ENCODE measurements around the gene GRK2. TPM values are rescaled to one million over a fixed set of nuclear protein-coding genes. Genes with fewer than 3 reads are reported as not detected.

GRK2 gene
- total RNA-seq, 1 donor from 2014 or later: 27.7 TPM

DNA sequence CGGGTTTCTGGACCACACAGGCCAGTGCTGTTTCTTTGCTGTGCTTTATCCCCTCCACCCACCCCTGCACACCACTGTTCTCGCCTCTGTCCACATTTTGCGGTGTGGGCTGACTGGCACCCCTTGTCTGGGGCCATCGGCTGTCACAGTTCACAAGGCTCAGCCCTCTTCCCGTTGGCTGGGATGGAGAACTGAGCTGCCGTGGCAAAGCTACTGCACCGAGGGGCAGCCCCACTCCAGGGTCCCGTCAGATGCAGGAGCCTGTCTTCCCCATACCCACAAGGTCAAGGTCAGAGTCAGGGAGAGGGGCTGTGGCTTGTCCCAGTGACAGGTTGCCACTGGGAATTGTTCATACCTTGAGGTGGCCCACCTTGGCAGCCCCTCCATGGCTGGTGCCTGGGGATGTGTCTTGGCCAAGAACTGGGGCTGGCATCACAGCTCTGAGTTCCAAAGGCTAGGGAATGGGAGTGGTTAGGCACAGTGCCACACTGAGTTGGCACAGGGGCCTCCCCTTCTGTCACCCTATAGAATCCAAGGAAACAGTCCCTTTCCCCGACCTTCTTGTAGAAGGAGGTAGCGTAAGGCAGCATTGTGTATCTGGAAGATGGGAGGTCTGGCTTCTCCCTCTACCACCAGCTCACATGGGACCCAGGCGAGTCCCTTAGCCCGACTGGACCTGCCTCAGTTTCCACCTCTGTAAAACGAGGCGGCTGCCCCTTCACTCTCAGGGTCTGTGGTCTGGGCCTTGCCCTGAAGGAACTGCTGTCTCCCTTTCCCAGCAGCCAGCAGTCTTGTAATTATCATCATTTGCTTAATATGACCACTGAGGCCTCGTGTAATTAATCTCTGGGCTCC lies 3.4 kb downstream of the GRK2 start:
- no peaks in the 10 kb centered on the region for H3K9me3 ChIP-seq (ENCODE audit: control insufficient read depth in 3 of 3, low read length in 3 of 3)
- H3K36me3 ChIP-seq (ENCODE audit: control insufficient read depth in 3 of 3, insufficient read depth in 3 of 3, low read length in 3 of 3): peaks cover 0 to 7% (median 2%) of the 10 kb centered on the region in 3 donors
- peak overlapping the region; percentile 45 to 71 (median 70) for H3K9ac ChIP-seq (ENCODE audit: low read depth in 1 of 3, low read length in 3 of 3)
- H3K27me3 ChIP-seq (ENCODE audit: control insufficient read depth in 3 of 3, insufficient read depth in 3 of 3, low read length in 3 of 3): no peaks in the 10 kb centered on the region
- H3K27ac ChIP-seq (ENCODE audit: low read depth, low read length): peak overlapping the region; percentile 52
- peak overlapping the region; percentile 16 to 54 (median 50) for H3K4me3 ChIP-seq (ENCODE audit: low read length in 3 of 3)
- H3K4me1 ChIP-seq (ENCODE audit: control insufficient read depth in 3 of 3, insufficient read depth in 3 of 3, low read length in 3 of 3): peaks cover 78 to 82% (median 81%) of the 10 kb centered on the region in 3 donors

DNA sequence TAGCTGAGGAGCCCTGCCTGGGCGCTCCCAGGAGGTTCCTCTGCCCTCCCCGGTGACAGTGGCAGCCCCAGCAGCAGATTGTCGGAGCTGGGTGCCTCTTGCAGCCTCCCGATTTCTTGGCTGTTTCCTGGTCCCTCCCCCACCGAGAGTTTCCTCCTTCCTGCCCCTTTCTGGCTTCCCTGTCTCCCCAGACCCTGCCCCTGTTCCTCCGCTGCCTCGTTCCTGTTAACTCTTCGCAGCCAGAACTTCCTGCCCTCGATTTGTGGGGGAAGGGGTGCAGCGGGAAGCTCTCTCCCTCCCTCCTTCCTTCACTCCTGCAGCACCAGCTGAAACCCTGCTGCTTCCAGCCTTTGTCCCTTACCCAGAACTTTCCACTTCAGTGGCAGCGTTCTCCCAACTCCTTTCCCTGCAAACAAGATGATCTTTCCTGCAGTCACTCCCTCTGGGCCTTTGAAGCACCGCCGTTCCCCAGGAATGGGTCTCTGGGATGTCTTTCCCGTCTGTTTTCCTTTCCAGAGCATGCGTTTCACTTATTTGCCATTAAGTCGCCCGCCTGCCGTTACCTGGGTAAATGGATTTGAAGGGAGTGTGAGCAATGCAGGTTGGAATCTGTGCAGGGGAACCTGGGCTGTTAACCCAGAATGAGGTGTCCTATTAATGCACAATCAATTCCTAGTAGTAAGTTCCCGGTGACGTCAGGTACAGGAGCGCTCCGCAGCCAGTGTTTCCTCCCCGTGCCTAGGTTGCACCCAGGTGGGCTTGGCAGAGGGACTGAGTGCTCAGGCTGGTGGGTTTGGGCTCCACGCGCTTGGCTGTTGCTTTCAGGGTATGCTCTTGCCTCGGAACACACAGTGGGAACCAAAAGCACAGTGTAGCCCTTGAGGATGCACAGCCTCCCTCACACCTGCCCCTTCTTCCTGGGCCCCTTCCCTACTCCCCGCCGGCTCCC lies 4.3 kb downstream of the GRK2 start:
- peaks cover 0 to 7% (median 2%) of the 10 kb centered on the region in 3 donors for H3K36me3 ChIP-seq (ENCODE audit: control insufficient read depth in 3 of 3, insufficient read depth in 3 of 3, low read length in 3 of 3)

GRCh38 chr11:67271205-67271540 lies 4.9 kb downstream of the GRK2 start:
- peaks cover 0 to 7% (median 2%) of the 10 kb centered on the region in 3 donors for H3K36me3 ChIP-seq (ENCODE audit: control insufficient read depth in 3 of 3, insufficient read depth in 3 of 3, low read length in 3 of 3)
- H3K27ac ChIP-seq (ENCODE audit: low read depth, low read length): peak overlapping the region; percentile 52
- peak overlapping the region; percentile 23 to 71 (median 40) for H3K9ac ChIP-seq (ENCODE audit: low read depth in 1 of 3, low read length in 3 of 3)
- no peaks in the 10 kb centered on the region for H3K9me3 ChIP-seq (ENCODE audit: control insufficient read depth in 3 of 3, low read length in 3 of 3)
- no peaks in the 10 kb centered on the region for H3K27me3 ChIP-seq (ENCODE audit: control insufficient read depth in 3 of 3, insufficient read depth in 3 of 3, low read length in 3 of 3)
- peak overlapping the region in 2 of 3 donors; percentile 38 to 50 for H3K4me3 ChIP-seq (ENCODE audit: low read length in 3 of 3)
- peaks cover 91 to 93% (median 92%) of the 10 kb centered on the region in 3 donors for H3K4me1 ChIP-seq (ENCODE audit: control insufficient read depth in 3 of 3, insufficient read depth in 3 of 3, low read length in 3 of 3)

More for the DNA sequence above, 4.3 kb downstream of the GRK2 start:
- Histone ChIP-seq H3K9me3 (ENCODE audit: control insufficient read depth in 3 of 3, low read length in 3 of 3) (no peaks in the 10 kb centered on the region), H3K4me1 (ENCODE audit: control insufficient read depth in 3 of 3, insufficient read depth in 3 of 3, low read length in 3 of 3) (peaks cover 87 to 90% (median 90%) of the 10 kb centered on the region in 3 donors), H3K27ac (ENCODE audit: low read depth, low read length) (peak overlapping the region; percentile 52), H3K27me3 (ENCODE audit: control insufficient read depth in 3 of 3, insufficient read depth in 3 of 3, low read length in 3 of 3) (no peaks in the 10 kb centered on the region), H3K4me3 (ENCODE audit: low read length in 3 of 3) (peak overlapping the region; percentile 38 to 54 (median 50)), H3K9ac (ENCODE audit: low read depth in 1 of 3, low read length in 3 of 3) (peak overlapping the region; percentile 45 to 71 (median 70))

GRCh38 chr11:67271541-67272284 lies 5.4 kb downstream of the GRK2 start:
- H3K4me1 ChIP-seq (ENCODE audit: control insufficient read depth in 3 of 3, insufficient read depth in 3 of 3, low read length in 3 of 3): peaks cover 96 to 99% (median 97%) of the 10 kb centered on the region in 3 donors
- H3K4me3 ChIP-seq (ENCODE audit: low read length in 3 of 3): peak overlapping the region in 1 of 3 donors; percentile 13
- H3K9me3 ChIP-seq (ENCODE audit: control insufficient read depth in 3 of 3, low read length in 3 of 3): no peaks in the 10 kb centered on the region
- peaks cover 0 to 7% (median 2%) of the 10 kb centered on the region in 3 donors for H3K36me3 ChIP-seq (ENCODE audit: control insufficient read depth in 3 of 3, insufficient read depth in 3 of 3, low read length in 3 of 3)
- no peaks in the 10 kb centered on the region for H3K27me3 ChIP-seq (ENCODE audit: control insufficient read depth in 3 of 3, insufficient read depth in 3 of 3, low read length in 3 of 3)
- H3K9ac ChIP-seq (ENCODE audit: low read depth in 1 of 3, low read length in 3 of 3): peak overlapping the region in 2 of 3 donors; percentile 30 to 66
- peak overlapping the region; percentile 64 for H3K27ac ChIP-seq (ENCODE audit: low read depth, low read length)

- H3K9ac ChIP-seq (ENCODE audit: low read depth in 1 of 3, low read length in 3 of 3): peak overlapping the region in 2 of 3 donors; percentile 27 to 66
- peak overlapping the region in 1 of 3 donors; percentile 22 for H3K4me3 ChIP-seq (ENCODE audit: low read length in 3 of 3)
- H3K4me1 ChIP-seq (ENCODE audit: control insufficient read depth in 3 of 3, insufficient read depth in 3 of 3, low read length in 3 of 3): peaks cover 97 to 100% (median 99%) of the 10 kb centered on the region in 3 donors
- no peaks in the 10 kb centered on the region for H3K27me3 ChIP-seq (ENCODE audit: control insufficient read depth in 3 of 3, insufficient read depth in 3 of 3, low read length in 3 of 3)
- H3K27ac ChIP-seq (ENCODE audit: low read depth, low read length): peak overlapping the region; percentile 64
- H3K9me3 ChIP-seq (ENCODE audit: control insufficient read depth in 3 of 3, low read length in 3 of 3): no peaks in the 10 kb centered on the region
- peaks cover 0 to 7% (median 2%) of the 10 kb centered on the region in 3 donors for H3K36me3 ChIP-seq (ENCODE audit: control insufficient read depth in 3 of 3, insufficient read depth in 3 of 3, low read length in 3 of 3)
Observed at GRCh38 chr11:67272327-67273259, 6.3 kb downstream of the GRK2 start.

GRCh38 chr11:67273260-67273990 lies 7.2 kb downstream of the GRK2 start:
- Histone ChIP-seq H3K4me3 (ENCODE audit: low read length in 3 of 3) (peak overlapping the region in 1 of 3 donors; percentile 22), H3K9me3 (ENCODE audit: control insufficient read depth in 3 of 3, low read length in 3 of 3) (no peaks in the 10 kb centered on the region), H3K27ac (ENCODE audit: low read depth, low read length) (peak overlapping the region; percentile 64), H3K27me3 (ENCODE audit: control insufficient read depth in 3 of 3, insufficient read depth in 3 of 3, low read length in 3 of 3) (no peaks in the 10 kb centered on the region), H3K9ac (ENCODE audit: low read depth in 1 of 3, low read length in 3 of 3) (peak overlapping the region in 2 of 3 donors; percentile 38 to 66), H3K4me1 (ENCODE audit: control insufficient read depth in 3 of 3, insufficient read depth in 3 of 3, low read length in 3 of 3) (peaks cover 97 to 100% (median 99%) of the 10 kb centered on the region in 3 donors), H3K36me3 (ENCODE audit: control insufficient read depth in 3 of 3, insufficient read depth in 3 of 3, low read length in 3 of 3) (peaks cover 0 to 4% (median 2%) of the 10 kb centered on the region in 3 donors)

- Histone ChIP-seq H3K4me3 (ENCODE audit: low read length in 3 of 3) (no peak overlapping the region), H3K9ac (ENCODE audit: low read depth in 1 of 3, low read length in 3 of 3) (peak overlapping the region in 2 of 3 donors; percentile 32 to 71)
Observed at GRCh38 chr11:67274768-67275605, 8.7 kb downstream of the GRK2 start.

More at GRCh38 chr11:67274768-67275605, 8.7 kb downstream of the GRK2 start:
- no peaks in the 10 kb centered on the region for H3K27me3 ChIP-seq (ENCODE audit: control insufficient read depth in 3 of 3, insufficient read depth in 3 of 3, low read length in 3 of 3)
- H3K9me3 ChIP-seq (ENCODE audit: control insufficient read depth in 3 of 3, low read length in 3 of 3): no peaks in the 10 kb centered on the region
- H3K36me3 ChIP-seq (ENCODE audit: control insufficient read depth in 3 of 3, insufficient read depth in 3 of 3, low read length in 3 of 3): peaks cover 11 to 12% (median 12%) of the 10 kb centered on the region in 3 donors
- peak overlapping the region; percentile 88 for H3K27ac ChIP-seq (ENCODE audit: low read depth, low read length)
- peaks cover 91 to 95% (median 95%) of the 10 kb centered on the region in 3 donors for H3K4me1 ChIP-seq (ENCODE audit: control insufficient read depth in 3 of 3, insufficient read depth in 3 of 3, low read length in 3 of 3)

Measured in skeletal muscle tissue (tissue), 4 donors.